HEK293 (cell line): ENCODE results near the gene DIP2C.
"Not testable (repeated sequence)": the region's sequence is repeated elsewhere in the genome, so short reads cannot be mapped to it uniquely, and the experiment has no call there.

Experiments used
- CTCF ChIA-PET: fragments of 350-600 bp; formaldehyde crosslinking; extraction: SDS; loops from one replicate; lab custom pipeline; 2021; ENCODE audit warnings: antibody characterized with exemption; lab: Yijun Ruan, JAX
- POLR2A ChIA-PET: fragments of 300-600 bp; formaldehyde crosslinking; extraction: SDS; loops from one replicate; lab custom pipeline; 2020; ENCODE audit warnings: antibody characterized with exemption, inconsistent platforms; lab: Yijun Ruan, JAX
- H3K27ac ChIP-seq: fragments of 200-500 bp; sonication (Bioruptor generic); 2 replicates; pipeline ENCODE4 v1.5.1; 2014; ENCODE audit warnings: low read depth, low read length, control low read depth, inconsistent platforms; ENCODE audit errors: extremely low read depth
- H3K36me3 ChIP-seq, 2 experiments: fragments of 200-500 bp in 1 of 2; sonication (Bioruptor generic) in 1 of 2; 1 replicate in 1 of 2; 2 replicates in 1 of 2; pipeline ENCODE4 v1.5.1; 2014 to 2017; ENCODE audit warnings: inconsistent platforms in 2 of 2, low read length in 2 of 2; ENCODE audit not compliant: control insufficient read depth in 2 of 2, insufficient read depth in 1 of 2
- H3K4me1 ChIP-seq: fragments of 200-500 bp; sonication (Bioruptor generic); 2 replicates; pipeline ENCODE4 v1.5.1; 2014; ENCODE audit warnings: mild to moderate bottlenecking, low read length, inconsistent platforms; ENCODE audit not compliant: control insufficient read depth, insufficient read depth
- H3K4me3 ChIP-seq: 2 replicates; pipeline ENCODE4 v1.5.1; 2011; ENCODE audit warnings: low read depth, mild to moderate bottlenecking, control low read depth, low read length, moderate library complexity
- H3K9me3 ChIP-seq: fragments of 200-500 bp; sonication (Bioruptor generic); 2 replicates; pipeline ENCODE4 v1.5.1; 2014; ENCODE audit warnings: low read depth, low read length, inconsistent platforms; ENCODE audit not compliant: control insufficient read depth, insufficient read depth
- SCRT1 ChIP-seq: fragments of 450-650 bp; formaldehyde crosslinking; IDR thresholded peaks from 2 replicates; pipeline ENCODE4 v1.5.1; 2016; ENCODE audit warnings: missing biosample characterization, missing genetic modification characterization, borderline replicate concordance
- SCRT2 ChIP-seq: fragments of 450-650 bp; formaldehyde crosslinking; IDR thresholded peaks from 2 replicates; pipeline ENCODE4 v1.5.1; 2016; ENCODE audit warnings: missing biosample characterization, missing genetic modification characterization
- ZBTB1 ChIP-seq: fragments of 450-650 bp; formaldehyde crosslinking; IDR thresholded peaks from 2 replicates; pipeline ENCODE4 v1.5.1; 2016; ENCODE audit warnings: missing biosample characterization, missing genetic modification characterization
- ZBTB17 ChIP-seq: fragments of 450-650 bp; formaldehyde crosslinking; IDR thresholded peaks from 2 replicates; pipeline ENCODE4 v1.5.1; 2016; ENCODE audit warnings: missing biosample characterization, missing genetic modification characterization
- ZBTB20 ChIP-seq: fragments of 450-650 bp; formaldehyde crosslinking; IDR thresholded peaks from 2 replicates; pipeline ENCODE4 v1.5.1; 2016; ENCODE audit warnings: missing biosample characterization, missing genetic modification characterization
- ZBTB21 ChIP-seq: fragments of 450-650 bp; formaldehyde crosslinking; IDR thresholded peaks from 2 replicates; pipeline ENCODE4 v1.5.1; 2017; ENCODE audit warnings: missing biosample characterization, missing genetic modification characterization
- ZNF132 ChIP-seq: fragments of 450-650 bp; formaldehyde crosslinking; IDR thresholded peaks from 2 replicates; pipeline ENCODE4 v1.5.1; 2017; ENCODE audit warnings: missing biosample characterization, missing genetic modification characterization, borderline replicate concordance
- ZNF341 ChIP-seq: fragments of 450-650 bp; formaldehyde crosslinking; IDR thresholded peaks from 2 replicates; pipeline ENCODE4; 2016; ENCODE audit warnings: low read depth, missing biosample characterization, missing genetic modification characterization
- ZNF621 ChIP-seq: fragments of 450-650 bp; formaldehyde crosslinking; IDR thresholded peaks from 2 replicates; pipeline ENCODE4 v1.5.1; 2017; ENCODE audit warnings: missing biosample characterization, missing genetic modification characterization
- TF ChIP-seq, protein P1 (sequence below): fragments of 450-650 bp; formaldehyde crosslinking; IDR thresholded peaks from 2 replicates; pipeline ENCODE4 v1.5.1; 2017; ENCODE audit warnings: missing biosample characterization, missing genetic modification characterization

DIP2C gene

GRCh38 chr10:481628-482027, 207.8 kb downstream of the DIP2C start:
- H3K27ac ChIP-seq: no peak overlapping the region
- CTCF ChIA-PET: no interaction called here
- POLR2A ChIA-PET: no interaction called here
- H3K4me3 ChIP-seq: no peak overlapping the region
- H3K4me1 ChIP-seq: no peaks in the 10 kb centered on the region
- TF ChIP-seq ZBTB21 (tag by site-specific recombination) (no peak), ZBTB17 (tag by site-specific recombination) (0 out of 2 replicates have a peak, but pooled peaks have one; percentile 2)
- no peaks in the 10 kb centered on the region for H3K36me3 ChIP-seq
- no peaks in the 10 kb centered on the region for H3K9me3 ChIP-seq

- no peak overlapping the region for H3K4me3 ChIP-seq
- H3K36me3 ChIP-seq: no peaks in the 10 kb centered on the region
- ChIA-PET POLR2A (no interaction called here), CTCF (no interaction called here)
- no peaks in the 10 kb centered on the region for H3K4me1 ChIP-seq
- TF ChIP-seq ZBTB20: no peak
- no peak for TF ChIP-seq SCRT1 (tag by site-specific recombination)
- peak; percentile 63; the same call in 1 of the 2 replicates for TF ChIP-seq SCRT2 (tag by site-specific recombination)
- TF ChIP-seq ZBTB17 (tag by site-specific recombination): peak; percentile 74
- TF ChIP-seq ZNF341 (tag by site-specific recombination): peak; percentile 71
- no peak overlapping the region for H3K27ac ChIP-seq
- H3K9me3 ChIP-seq: no peaks in the 10 kb centered on the region
Measured at GRCh38 chr10:480928-481552, 208.4 kb downstream of the DIP2C start.

DNA sequence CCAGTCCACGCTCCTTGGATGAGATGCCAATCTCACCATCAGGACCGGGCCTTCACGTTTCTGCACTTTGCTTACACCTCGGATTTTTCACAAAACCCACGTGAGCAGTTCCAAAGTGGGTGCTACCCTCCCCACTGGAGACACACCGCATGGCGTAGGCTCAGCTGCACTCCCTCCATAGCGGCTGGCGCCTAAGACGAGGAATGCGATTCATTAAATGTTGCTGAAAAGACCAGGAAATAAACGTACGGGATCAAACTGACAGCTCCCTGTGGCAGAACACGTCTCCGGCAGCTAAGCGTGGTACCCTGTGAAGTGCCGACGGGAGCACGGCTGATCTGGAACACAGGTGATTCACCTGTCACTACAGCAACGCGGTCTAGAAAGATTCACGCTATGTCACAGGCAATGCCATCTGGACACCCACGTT, 209.0 kb downstream of the DIP2C start:
- Histone ChIP-seq H3K9me3 (no peaks in the 10 kb centered on the region), H3K4me3 (no peak overlapping the region), H3K27ac (no peak overlapping the region), H3K36me3 (no peaks in the 10 kb centered on the region), H3K4me1 (no peaks in the 10 kb centered on the region)
- ChIA-PET CTCF (interaction anchor here (0.6 kb wide), 1 partner anchor 208 kb away, joined by 3 read pairs; no protein-coding TSS in a partner anchor), POLR2A (no interaction called here)
- TF ChIP-seq ZBTB1 (tag by site-specific recombination): no peak

DNA sequence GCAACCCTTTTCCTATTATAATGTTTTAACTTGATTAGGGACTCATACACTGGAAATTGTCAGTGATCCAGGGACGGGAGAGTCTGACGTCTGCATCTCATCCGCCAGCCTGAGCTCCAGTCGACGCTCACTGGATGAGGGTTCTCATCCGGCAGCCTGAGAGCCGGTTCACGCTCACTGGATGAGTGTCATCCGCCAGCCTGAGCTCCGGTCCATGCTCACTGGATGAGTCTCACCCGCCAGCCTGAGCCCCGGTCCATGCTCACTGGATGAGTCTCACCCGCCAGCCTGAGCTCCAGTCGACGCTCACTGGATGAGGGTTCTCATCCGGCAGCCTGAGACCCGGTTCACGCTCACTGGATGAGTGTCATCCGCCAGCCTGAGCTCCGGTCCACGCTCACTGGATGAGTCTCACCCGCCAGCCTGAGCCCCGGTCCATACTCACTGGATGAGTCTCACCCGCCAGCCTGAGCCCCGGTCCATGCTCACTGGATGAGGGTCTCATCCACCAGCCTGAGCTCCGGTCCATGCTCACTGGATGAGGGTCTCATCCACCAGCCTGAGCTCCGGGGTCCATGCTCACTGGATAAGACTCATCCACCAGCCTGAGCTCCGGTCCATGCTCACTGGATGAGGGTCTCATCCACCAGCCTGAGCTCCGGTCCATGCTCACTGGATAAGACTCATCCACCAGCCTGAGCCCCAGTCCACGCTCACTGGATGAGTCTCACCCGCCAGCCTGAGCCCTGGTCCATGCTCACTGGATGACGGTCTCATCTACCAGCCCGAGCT, 209.6 kb downstream of the DIP2C start:
- H3K4me1 ChIP-seq, POLR2A ChIA-PET, H3K4me3 ChIP-seq, H3K36me3 ChIP-seq, H3K27ac ChIP-seq, H3K9me3 ChIP-seq: not testable (repeated sequence)
- CTCF ChIA-PET: interaction anchor here (0.6 kb wide), 2 partner anchors 208 to 390 kb away, joined by 3 to 4 read pairs; no protein-coding TSS in a partner anchor

DNA sequence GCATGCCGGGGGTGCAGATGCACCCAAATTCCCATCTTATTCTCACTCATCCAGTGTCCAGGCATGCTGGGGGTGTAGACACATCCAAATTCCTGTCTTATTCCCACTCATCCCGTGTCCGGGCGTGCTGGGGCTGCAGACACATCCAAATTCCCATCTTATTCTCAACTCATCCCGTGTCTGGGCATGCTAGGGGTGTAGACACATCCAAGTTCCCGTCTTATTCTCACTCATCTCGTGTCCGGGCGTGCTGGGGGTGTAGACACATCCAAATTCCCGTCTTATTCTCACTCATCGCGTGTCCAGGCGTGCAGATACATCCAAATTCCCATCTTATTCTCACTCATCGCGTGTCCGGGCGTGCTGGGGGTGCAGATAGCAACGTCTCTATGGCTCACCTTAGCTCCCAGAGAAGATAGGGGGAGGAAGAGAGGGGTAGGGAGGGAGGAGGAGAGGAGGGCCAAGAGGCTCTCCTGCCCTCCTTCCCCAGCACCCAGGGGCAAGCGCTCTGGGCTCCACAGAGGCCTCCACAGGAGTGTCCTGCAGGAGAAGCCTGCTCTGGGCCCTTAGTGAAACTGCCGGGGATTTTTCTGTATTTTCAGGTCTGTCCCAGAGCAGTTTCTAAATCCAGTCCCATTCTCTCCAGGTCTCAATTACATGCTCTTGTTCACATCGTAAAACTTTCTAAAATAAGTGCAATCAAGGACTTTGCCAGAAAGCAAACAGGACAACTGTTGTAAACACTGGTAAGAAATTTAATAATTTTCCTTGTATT, 210.8 kb downstream of the DIP2C start:
- no peaks in the 10 kb centered on the region for H3K9me3 ChIP-seq
- H3K36me3 ChIP-seq: no peaks in the 10 kb centered on the region
- H3K4me1 ChIP-seq: no peaks in the 10 kb centered on the region
- CTCF ChIA-PET: no interaction called here
- H3K27ac ChIP-seq: no peak overlapping the region
- no peak overlapping the region for H3K4me3 ChIP-seq
- POLR2A ChIA-PET: no interaction called here
- TF ChIP-seq, protein P1, sequence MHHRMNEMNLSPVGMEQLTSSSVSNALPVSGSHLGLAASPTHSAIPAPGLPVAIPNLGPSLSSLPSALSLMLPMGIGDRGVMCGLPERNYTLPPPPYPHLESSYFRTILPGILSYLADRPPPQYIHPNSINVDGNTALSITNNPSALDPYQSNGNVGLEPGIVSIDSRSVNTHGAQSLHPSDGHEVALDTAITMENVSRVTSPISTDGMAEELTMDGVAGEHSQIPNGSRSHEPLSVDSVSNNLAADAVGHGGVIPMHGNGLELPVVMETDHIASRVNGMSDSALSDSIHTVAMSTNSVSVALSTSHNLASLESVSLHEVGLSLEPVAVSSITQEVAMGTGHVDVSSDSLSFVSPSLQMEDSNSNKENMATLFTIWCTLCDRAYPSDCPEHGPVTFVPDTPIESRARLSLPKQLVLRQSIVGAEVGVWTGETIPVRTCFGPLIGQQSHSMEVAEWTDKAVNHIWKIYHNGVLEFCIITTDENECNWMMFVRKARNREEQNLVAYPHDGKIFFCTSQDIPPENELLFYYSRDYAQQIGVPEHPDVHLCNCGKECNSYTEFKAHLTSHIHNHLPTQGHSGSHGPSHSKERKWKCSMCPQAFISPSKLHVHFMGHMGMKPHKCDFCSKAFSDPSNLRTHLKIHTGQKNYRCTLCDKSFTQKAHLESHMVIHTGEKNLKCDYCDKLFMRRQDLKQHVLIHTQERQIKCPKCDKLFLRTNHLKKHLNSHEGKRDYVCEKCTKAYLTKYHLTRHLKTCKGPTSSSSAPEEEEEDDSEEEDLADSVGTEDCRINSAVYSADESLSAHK: peak; percentile 94
- TF ChIP-seq ZNF132: no peak
- TF ChIP-seq ZNF621 (tag by site-specific recombination): no peak
- TF ChIP-seq, all 188 proteins: peak for 1
